Measurements from ENCODE around the gene DPY19L3.
A peak's percentile ranks its signal among the peaks of the same experiment; 100 is the strongest.
"Not testable (repeated sequence)": the region's sequence is repeated elsewhere in the genome, so short reads cannot be mapped to it uniquely, and the experiment has no call there.

Gene DPY19L3

DNA sequence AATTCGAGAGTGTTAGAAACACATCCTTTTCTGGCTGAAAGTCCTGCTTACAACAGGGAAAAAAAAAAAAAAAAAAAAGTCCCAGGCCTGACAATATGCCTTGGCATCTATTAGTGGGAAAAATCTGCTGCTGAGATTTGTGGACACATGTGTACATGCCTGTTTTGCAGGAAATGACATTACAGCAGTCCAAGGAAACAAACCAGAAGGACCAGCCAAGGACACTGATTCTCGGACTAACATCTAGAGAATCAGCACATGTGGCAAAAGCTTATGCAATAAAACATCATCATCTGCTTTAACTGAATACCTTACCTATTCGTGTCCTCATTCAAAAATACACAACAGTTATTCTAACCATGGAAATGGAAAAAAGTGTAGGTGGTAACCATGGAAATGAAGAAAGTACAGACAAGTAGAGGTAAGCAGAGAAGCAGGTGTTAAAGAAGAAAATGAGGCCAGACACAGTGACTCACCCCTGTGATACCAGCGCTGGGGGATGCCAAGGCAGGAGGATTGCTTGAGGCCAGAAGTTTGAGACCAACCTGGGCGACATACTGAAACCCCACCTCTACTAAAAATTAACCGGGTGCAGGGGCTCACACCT is 9.4 kb upstream of the DPY19L3 start:
- DNase-seq = no peak

DNA sequence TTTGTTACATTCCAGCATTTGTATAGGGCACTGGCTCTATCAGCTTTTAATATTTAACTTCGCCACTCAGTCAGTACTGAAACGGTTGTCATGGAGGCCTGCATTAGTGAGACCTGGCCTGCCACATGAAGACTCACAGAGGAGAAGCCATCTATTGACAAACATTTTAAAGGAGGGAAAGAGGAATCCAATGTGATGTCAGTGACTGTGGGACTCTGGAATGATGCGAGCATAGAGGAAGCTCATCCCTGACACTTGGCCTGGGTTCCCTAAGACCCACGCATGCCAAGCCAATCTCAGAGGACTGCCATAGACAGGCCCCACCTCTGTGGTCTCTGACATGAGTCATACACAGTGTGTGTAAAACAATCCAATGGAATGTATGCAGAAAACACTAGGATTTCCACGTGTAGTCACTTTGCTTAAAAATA is 7.9 kb upstream of the DPY19L3 start:
- peak; percentile 52 for DNase-seq

DNA sequence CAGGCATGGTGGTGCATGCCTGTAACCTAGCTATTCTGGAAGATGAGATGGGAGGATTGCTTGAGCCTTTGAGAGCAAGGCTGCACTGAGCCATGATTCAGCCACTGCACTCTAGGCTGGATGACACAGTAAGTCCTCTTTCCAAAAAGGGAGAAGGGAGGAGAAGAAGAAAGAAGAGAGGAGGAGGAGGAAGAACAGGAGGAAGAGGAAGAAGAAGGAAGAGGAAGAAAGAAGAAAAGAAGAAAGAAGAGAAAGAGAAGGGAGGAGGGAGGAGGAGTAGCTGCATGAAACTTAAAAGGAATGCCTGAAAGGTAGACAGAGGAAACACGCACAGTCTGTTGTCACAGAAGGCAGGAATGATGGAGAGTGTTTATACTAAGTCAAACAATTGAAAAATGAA is 3.6 kb upstream of the DPY19L3 start:
- DNase-seq = no peak

DNA sequence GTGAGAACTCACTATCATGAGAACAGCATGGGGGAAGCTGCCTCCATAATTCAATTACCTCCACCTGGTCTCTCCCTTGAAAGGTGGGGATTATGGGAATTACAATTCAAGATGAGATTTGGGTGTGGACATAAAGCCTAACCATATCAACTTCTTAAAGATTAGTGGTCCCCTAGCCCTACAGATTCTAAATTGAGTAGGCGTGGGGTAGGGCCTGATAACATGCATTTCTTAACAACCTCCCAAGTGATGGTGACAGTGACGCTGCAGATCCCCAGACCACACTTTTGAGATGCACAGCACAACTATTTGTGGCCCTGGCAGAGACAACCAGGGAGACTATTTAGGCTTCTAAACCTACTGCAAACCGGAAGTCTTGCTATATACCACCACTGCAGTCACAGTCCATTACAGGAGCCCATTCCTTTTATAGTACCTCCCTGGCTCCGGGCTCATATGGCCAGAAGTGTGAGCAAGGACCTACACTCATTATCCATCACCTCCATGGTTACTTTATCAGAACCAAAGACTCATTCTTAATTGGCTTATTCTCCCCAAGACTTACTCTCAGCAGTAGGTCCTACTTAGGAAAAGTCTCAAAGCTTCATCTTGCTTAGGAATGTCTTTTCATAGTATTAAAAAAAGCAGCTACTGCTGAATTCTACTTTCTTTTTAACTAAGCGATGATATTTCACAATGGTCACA is 2.1 kb upstream of the DPY19L3 start:
- DNase-seq = no peak

DNA sequence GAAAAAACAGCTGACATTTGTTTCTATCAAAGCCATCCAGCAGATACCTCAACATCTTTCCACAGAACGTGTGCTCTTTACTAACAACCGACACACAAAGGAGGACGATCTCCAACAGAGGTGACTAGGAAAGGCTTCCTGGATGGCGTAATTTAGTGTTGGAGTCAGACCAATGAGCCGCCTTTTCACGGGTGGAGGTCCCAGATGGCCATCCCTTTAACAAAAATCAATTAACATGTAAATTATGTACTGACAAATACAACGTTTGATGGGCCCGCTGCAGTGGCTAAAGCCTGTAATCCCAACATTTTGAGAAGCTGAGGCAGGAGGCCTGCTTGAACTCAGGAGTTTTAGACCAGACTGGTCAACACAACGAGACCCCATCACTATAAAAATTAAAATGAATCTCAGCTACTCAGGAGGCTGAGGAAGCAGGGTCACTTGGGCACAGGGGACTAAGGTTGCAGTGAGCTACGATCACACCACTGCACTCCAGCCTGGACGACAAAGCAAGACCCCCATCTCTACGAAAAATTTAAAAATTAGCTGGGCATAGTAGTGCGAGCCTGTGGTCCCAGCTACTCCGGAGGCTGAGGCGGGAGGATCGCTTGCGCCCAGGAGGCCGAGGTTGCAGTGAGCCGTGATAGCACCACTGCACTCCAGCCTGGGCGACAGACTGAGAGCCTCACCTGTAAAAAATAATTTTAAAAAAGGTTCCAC is 1.2 kb upstream of the DPY19L3 start:
- DNase-seq = no peak

DNA sequence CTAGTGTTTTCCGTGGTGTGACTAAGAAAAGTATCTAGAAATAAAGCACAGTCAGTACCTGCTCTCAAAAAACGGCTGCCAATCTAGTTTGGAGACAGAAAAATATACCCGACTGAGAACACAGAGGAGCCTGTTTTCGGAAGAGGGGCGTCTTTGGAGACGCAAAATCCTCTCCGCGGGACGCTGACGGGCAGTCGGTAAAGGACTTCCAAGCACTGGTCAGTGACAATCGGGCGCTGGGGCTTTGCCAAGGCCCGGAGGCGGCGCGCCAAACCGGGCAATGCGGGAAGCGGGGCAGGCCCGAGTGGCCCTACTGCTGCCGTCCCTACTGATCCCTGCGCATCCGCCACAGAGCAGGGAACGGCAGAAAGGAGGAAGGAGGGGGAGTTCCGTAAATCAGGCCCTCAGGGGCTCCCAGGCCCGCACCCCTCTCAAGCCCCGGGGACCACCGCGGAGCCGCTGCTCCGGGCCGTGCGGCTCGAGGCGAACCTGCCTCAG is 588 bp upstream of the DPY19L3 start:
- peak; percentile 53 for DNase-seq

DNA sequence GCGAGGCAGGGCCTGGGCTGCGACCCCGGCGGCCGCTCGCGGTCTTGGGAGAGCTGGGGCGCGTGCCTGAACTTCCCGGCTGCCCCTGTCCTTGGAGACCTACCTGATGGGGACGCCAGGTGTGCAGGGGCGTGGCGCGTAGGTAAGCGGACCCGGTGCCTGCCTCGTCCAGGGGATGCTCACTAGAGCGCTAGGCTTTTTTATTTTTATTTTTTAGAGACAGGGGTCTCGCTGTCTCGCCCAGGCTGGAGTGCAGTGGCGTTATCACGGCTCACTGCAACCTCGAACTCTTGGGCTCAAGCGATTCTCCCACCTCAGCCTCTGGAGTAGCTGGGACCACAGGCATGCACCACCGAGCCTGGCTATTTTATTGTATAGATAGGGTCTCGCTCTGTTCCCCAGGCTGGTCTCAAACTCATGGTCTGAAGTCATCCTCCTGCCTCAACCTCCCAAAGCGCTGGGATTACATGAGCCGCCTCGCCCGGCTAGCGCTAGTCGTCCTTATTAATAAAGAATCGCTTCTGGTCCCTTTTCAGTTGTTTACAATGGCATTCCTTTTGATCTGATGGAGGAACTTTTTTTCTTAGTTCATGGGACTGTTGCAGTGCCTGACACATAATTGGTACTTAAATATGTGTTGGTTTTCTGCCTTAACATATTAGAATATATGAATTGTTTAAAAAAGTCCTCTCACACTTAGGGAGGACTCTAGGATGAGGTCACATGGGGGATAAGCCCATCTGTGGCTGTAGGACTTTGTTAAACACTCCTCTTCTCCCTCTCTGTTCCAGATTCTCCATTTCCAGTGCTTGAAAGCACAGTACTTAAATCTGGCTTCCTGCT is 812 bp downstream of the DPY19L3 start:
- no peak for DNase-seq

DNA sequence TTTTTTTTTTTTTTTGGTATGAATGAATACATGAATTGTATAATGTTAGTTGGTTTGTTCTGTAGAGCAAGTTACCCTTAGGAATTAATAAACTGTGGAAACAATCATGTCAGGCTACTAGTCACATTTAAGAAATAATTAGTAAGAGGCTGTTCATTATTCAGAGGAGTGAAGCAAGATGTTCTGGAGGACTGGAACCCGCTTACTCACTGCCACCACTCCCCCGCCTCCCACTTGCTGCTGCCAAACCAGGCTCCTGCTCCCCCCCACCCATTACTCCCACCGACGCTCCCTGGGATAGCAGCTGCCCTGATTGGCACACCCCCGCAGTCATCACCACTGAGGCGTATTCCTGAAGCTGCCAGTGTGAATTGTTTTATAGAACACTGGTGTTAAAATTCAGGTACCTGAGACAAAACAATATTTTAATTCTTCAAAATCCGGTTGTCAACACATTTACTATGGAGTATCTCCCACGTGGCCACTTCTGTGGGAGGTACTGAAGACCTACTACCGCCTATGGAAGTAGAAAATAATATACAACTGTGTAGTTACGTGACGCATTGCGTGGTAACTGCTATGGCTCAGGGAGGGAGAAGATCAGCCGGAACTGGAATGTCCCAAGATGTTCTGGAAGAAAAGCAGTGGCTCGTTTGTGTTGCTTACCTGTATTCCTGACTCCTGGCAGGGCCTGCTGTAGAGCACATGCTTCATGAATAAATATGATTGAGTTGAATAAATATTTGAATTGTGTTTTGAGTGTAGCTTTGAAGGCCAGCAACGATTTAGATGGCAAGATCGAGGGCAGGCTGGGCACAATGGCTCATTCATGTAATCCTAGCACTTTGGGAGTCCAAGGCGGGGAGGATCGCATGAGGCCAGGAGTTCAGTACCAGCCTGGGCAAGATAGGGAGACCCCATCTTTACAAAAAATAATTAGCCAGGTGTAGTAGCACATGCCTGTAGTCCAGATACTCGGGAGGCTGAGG is 1.7 kb downstream of the DPY19L3 start:
- peak; percentile 86 for DNase-seq

DNA sequence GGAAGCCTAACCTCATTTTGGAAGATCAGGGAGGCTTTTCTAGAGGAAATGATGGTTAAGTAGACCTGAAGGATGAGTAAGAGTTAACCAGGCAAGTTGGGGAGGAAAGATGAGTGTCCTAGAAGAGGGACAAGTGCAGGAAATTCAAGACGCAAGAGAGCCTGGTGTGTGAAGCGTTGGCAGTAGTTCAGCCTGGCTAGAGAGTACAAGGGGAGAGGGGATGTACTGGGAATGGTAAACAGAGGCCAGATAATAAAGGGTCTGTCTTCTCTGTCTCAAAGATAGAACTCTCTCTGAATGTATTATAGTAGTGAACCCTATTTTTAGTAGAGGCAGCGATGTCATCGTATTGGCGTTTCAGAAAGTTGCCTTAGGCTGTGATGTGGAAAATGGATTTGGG is 9.7 kb downstream of the DPY19L3 start:
- DNase-seq = no peak

DNA sequence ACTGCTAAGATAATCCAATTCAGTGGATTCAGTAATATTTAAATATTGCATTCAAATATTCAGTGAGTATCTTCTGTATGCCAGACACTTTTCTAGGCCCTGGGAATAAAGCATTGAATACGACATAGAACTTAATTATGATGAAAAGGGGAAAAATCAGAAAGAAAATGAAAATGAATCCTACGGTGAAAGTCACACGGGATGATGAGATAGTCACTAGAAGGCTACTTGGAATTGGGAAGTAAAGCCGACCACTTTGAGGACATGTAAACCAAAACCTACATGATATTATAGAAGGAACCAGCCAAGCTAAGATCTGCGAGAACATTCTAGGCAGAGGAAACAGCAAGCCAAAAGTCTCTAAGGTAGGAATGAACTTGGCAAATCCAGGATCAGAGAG is 10.1 kb downstream of the DPY19L3 start:
- no peak for DNase-seq

DNA sequence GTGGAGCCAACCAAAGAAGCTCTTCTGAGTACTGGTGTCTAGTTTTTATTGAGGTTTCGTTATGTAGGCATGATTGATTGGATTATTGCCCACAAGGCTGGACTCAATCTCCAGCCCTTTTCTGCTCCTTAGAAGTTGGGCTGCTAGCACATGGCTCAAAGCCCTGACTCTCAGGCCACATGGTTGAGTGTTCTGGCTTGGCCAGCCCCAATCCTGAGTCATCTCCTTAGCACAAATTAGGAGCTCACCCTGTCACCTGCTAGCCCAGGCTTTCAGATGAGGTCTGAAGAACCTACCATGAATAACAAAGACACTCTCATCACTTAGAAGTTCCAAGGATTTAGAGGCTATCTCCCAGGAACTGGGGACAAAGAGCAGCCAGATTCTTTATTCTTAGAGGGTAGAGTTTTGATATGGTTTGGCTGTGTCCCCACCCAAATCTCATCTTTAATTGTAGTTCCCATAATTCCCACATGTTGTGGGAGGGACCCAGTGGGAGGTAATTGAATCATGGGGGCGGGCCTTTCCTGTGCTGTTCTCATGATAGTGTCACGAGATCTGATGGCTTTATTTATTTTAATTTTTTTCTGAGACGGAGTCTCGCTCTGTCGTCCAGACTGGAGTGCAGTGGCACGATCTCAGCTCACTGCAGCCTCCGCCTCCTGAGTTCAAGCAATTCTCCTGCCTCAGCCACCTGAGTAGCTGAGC is 11.3 kb downstream of the DPY19L3 start:
- no peak for DNase-seq

DNA sequence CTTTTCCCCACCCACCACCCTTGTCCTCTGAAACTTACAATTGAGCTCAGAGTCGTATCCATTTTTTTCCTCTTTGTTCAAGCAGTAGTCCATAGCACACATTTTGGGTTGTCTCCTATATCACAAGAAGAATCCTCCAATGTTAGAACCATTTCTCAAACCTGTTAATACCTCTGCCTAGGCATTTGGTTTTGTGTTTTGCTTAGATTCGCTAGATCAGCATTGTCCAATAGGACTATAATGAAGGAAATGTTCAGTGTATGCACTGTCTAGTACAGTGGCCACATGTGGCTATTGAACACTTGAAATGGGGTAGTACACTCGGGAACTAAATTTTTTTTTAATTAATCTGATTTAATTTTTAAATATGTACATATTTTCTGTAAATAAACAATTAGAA is 12.6 kb downstream of the DPY19L3 start:
- no peak for DNase-seq

DNA sequence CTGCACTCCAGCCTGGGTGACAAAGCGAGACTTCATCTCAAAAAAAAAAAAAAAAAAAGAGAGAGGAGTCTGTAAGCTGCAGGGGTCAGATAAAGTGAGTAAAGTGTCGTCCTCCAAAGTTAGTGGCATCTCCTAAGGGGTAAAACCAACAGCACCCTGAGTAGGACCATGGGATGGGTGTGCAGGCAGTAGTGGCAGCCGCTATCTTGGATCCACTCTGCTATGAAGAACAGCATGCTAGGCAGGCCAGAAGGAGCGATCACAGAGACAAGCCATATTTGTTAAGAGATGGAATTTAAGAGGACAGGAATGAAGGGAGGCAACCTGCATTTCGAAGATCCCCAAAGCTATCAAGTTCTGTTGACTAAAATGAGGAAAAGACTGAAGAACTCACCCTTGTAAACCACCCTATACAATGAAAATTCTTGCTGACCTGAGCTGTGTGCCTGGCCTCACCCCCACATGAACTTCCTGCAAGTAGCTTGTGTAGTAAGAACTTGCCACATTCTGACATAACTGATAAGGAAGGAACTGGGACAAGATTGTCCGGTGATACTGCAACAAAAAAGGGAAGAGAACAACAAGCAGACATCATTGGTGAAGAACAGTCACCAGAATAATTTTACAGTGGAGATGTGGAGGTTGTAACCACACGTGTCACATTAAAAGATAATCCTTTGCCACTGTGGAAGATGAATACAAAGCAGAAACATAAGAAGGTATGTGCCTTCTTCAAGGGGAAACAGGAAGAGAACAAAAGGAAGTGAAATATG is 16.2 kb downstream of the DPY19L3 start:
- no peak for DNase-seq

DNA sequence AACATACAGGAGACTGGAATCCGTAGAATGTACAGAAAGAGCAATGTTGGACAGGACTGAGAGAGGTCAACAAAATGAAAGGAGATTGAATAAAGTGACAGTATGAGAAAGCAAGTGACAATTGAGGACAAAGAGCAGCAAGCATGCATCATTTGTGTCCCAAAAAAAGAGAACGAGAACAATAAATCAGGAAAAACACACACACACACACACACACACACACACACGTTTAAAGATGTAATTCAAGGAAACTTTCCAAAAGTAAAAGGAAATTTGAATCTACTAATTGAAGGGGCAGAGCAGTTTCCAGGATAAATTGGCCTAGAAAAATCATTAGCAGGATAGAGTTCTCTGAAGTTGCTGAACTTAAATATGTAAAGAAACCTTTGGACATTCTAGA is 16.9 kb downstream of the DPY19L3 start:
- no peak for DNase-seq

DNA sequence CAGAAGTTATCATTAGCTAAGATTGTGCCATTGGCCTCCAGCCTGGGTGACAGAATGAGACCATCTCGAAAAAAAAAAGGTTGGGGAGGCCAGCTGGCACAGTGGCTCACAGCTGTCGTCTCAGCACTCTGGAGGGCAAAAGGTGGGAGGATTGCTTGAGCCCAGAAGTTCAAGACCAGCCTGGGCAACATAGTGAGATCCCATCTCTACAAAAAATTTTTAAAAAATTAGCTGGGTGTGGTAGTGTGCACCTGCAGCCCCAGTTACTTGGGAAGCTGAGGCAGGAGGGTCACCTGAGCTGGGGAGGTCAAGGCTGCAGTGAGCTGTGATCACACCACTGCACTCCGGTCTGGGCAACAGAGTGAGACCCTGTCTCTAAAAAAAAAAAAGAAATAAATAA is 18.4 kb downstream of the DPY19L3 start:
- not testable (repeated sequence) for DNase-seq

DNA sequence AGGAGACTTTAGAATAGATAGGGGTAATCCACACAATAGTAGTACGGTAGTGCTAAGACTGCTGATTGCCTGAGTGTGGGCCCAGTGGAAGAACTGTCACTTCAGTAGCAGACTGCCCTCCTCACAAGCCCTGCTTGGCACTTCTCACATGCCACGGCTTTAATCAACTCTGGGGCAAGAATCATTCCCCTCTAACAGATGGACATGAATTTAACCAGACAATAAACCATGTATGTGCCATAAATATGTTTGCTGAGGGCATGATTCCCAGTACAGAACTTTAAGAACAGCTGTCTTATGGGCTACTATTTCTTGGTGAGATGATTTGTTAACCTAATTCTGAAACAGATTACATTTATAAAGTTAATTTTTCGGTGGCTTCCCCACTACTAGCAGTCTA is 22.0 kb downstream of the DPY19L3 start:
- no peak for DNase-seq

DNA sequence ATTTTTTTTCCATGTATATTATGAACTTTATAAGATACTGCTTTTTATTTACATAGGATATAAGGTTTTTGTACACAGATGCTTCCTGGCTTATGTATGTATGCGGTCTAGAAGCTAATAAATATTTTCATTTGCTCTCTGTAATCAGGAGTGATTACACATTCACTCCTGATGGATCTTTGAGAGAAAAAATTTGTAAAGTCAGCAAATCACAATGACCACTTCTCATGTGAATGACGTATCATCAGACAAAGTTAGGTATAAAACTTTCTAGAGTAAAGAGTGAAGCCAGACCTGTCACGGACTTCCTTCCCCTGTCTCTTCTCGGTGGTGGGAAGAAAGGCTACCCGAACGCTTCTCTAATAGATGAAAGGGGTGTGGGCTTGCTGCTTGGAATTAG is 31.1 kb downstream of the DPY19L3 start:
- DNase-seq = no peak

DNA sequence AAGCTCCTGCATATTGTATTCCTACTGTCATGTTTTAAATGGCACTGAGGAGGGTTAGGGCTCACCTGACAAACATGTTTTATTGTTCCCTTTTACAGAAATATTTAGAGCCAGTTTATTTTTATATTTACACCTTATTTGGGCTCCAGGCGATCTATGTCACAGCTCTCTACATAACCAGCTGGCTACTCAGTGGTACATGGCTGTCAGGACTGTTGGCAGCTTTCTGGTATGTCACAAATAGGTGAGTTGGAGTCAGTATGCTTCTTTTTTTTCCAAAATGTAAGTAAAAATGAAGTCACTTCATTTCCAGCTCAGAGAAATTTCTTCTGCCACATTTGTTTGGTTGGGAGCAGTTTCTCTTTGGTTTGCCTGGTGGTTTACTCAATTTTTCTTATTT is 31.5 kb downstream of the DPY19L3 start:
- no peak for DNase-seq

DNA sequence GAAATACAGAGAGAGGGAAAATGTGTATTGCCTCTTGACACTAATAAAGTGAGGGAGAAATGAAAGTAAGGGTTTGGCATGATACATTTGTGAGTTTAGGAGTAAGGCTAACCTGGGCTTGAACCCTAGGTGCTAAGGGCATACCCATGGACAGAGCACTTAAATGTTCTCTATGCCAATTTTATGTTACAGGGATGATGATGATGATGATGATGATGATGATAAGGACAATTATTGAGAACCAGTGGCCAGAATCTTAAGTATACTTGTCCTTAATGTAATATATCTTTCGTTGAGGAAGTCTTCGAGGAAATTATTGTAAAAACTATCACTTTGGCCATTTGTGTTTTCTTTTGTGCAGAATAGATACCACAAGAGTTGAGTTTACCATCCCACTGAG is 33.2 kb downstream of the DPY19L3 start:
- no peak for DNase-seq

DNA sequence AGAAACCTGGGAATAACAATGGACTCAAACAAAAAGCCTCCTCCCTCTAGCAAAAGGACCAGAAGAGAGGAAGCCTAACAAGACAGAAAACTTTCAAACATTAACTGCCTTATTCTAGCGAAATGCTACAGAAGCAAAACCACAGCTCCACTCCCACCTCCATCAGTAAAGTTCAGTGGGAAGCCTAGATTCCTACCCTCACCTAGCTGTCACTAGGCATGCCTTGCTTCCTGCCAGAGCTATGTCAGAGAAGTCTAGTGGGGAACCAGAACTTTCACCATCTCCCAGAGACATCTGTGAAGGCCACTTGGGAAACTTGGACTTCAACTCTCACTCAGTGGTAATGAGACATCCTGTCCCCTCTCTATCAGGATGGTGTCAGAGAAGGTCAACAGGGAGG is 37.1 kb downstream of the DPY19L3 start:
- no peak for DNase-seq

All from kidney glomerular epithelial cell (primary cell).